ENCODE results near the gene EFNA5. TPM values are rescaled to one million over a fixed set of nuclear protein-coding genes. Genes with fewer than 3 reads are reported as not detected.

Gene EFNA5
- total RNA-seq, 4 donors from 2014 or later = 21.3 to 47.0 (median 29.3) TPM

GRCh38 chr5:107485184-107485583, 185.6 kb downstream of the EFNA5 start:
- Histone ChIP-seq H3K27ac (no peak overlapping the region), H3K4me1 (peaks cover 26% of the 10 kb centered on the region), H3K36me3 (no peaks in the 10 kb centered on the region), H3K27me3 (no peaks in the 10 kb centered on the region), H3K4me3 (no peak overlapping the region), H3K9me3 (no peaks in the 10 kb centered on the region)
- DNase-seq (ENCODE audit: low spot score in 2 of 2) = no peak
- TF ChIP-seq POLR2A (IDR thresholded peaks at IDR 0.05) = no peak
- no peak for TF ChIP-seq EP300 (IDR thresholded peaks at IDR 0.05)
- no peak for TF ChIP-seq CTCF (IDR thresholded peaks at IDR 0.05)
- no peak for TF ChIP-seq POLR2AphosphoS5 (IDR thresholded peaks at IDR 0.05)

- no peaks in the 10 kb centered on the region for H3K36me3 ChIP-seq
These were observed 186.5 kb downstream of the EFNA5 start for GRCh38 chr5:107484281-107484680.

GRCh38 chr5:107483231-107484024, 187.3 kb downstream of the EFNA5 start:
- Histone ChIP-seq H3K9me3 (no peaks in the 10 kb centered on the region), H3K27ac (peak overlapping the region; percentile 27), H3K27me3 (no peaks in the 10 kb centered on the region), H3K36me3 (no peaks in the 10 kb centered on the region), H3K4me1 (peaks cover 30% of the 10 kb centered on the region), H3K4me3 (no peak overlapping the region)
- TF ChIP-seq POLR2A (IDR thresholded peaks at IDR 0.05) (no peak), CTCF (IDR thresholded peaks at IDR 0.05) (no peak), POLR2AphosphoS5 (IDR thresholded peaks at IDR 0.05) (no peak), EP300 (IDR thresholded peaks at IDR 0.05) (no peak)
- WGBS = 63% methylated on average over 5 of the region's 5 CpGs
- no peak for DNase-seq (ENCODE audit: low spot score in 2 of 2)

More at GRCh38 chr5:107484281-107484680, 186.5 kb downstream of the EFNA5 start:
- DNase-seq (ENCODE audit: low spot score in 2 of 2) = no peak
- Histone ChIP-seq H3K4me1 (peaks cover 26% of the 10 kb centered on the region), H3K4me3 (no peak overlapping the region), H3K27me3 (no peaks in the 10 kb centered on the region), H3K9me3 (no peaks in the 10 kb centered on the region), H3K27ac (no peak overlapping the region)
- no peak for TF ChIP-seq CTCF (IDR thresholded peaks at IDR 0.05)
- TF ChIP-seq EP300 (IDR thresholded peaks at IDR 0.05) = no peak
- TF ChIP-seq POLR2A (IDR thresholded peaks at IDR 0.05) = no peak
- TF ChIP-seq POLR2AphosphoS5 (IDR thresholded peaks at IDR 0.05) = no peak
- 46% methylated on average over 4 of the region's 4 CpGs for WGBS

GRCh38 chr5:107478068-107478641, 192.6 kb downstream of the EFNA5 start:
- Histone ChIP-seq H3K27ac (peak overlapping the region; percentile 76), H3K4me1 (peaks cover 51% of the 10 kb centered on the region), H3K9me3 (no peaks in the 10 kb centered on the region)

More at GRCh38 chr5:107478068-107478641, 192.6 kb downstream of the EFNA5 start:
- H3K36me3 ChIP-seq = no peaks in the 10 kb centered on the region
- TF ChIP-seq POLR2AphosphoS5 (IDR thresholded peaks at IDR 0.05) (no peak), POLR2A (IDR thresholded peaks at IDR 0.05) (no peak), CTCF (IDR thresholded peaks at IDR 0.05) (no peak), EP300 (IDR thresholded peaks at IDR 0.05) (no peak)
- H3K4me3 ChIP-seq = no peak overlapping the region
- no peak for DNase-seq (ENCODE audit: low spot score in 2 of 2)
- H3K27me3 ChIP-seq = no peaks in the 10 kb centered on the region
- WGBS = 66% methylated on average over 6 of the region's 6 CpGs

Data from suprapubic skin (tissue), 4 donors.